GM12878 (cell line): ENCODE data around the gene PCED1B. TPM values are rescaled to one million over a fixed set of nuclear protein-coding genes. Genes with fewer than 3 reads are reported as not detected.

Source experiments
- CREB1 ChIP-seq: IDR thresholded peaks from 2 replicates; pipeline ENCODE4 v1.6.1; 2012; ENCODE audit warnings: low read depth, mild to moderate bottlenecking, inconsistent platforms
- KLF5 ChIP-seq: fragments of 450-650 bp; IDR thresholded peaks from 2 replicates; pipeline ENCODE4 v1.6.1; 2014; ENCODE audit warnings: mild to moderate bottlenecking; ENCODE audit not compliant: partially characterized antibody
- LARP7 ChIP-seq: fragments of 450-650 bp; IDR thresholded peaks from 2 replicates; pipeline ENCODE4 v1.6.1; 2017; ENCODE audit warnings: mild to moderate bottlenecking
- NRF1 ChIP-seq: conservative IDR thresholded peaks from 2 replicates; pipeline ENCODE4 v1.6.1; 2011; ENCODE audit warnings: mild to moderate bottlenecking, low read depth, low read length, improper control_type of control experiment
- POU2F2 ChIP-seq: IDR thresholded peaks from 3 replicates; pipeline ENCODE4 v1.6.1; 2011; ENCODE audit warnings: low read depth, mild to moderate bottlenecking, low read length, borderline replicate concordance
- PRDM15 ChIP-seq: fragments of 450-650 bp; formaldehyde crosslinking; IDR thresholded peaks from 2 replicates; pipeline ENCODE4 v1.4.0; 2020; ENCODE audit warnings: mild to moderate bottlenecking, moderate library complexity
- RBBP5 ChIP-seq: fragments of 200-600 bp; sonication (generic); conservative IDR thresholded peaks from 2 replicates; pipeline ENCODE4 v1.6.1; 2016
- RUNX3 ChIP-seq: IDR thresholded peaks from 2 replicates; pipeline ENCODE4 v1.6.1; 2012; ENCODE audit warnings: low read length, inconsistent platforms
- SIN3A ChIP-seq: IDR thresholded peaks from 2 replicates; pipeline ENCODE4 v1.6.1; 2012; ENCODE audit warnings: low read depth, low read length, improper control_type of control experiment
- SPI1 ChIP-seq: IDR thresholded peaks from 2 replicates; pipeline ENCODE4 v1.6.1; 2011; ENCODE audit warnings: low read depth, mild to moderate bottlenecking, low read length, moderate library complexity, borderline replicate concordance; ENCODE audit not compliant: insufficient read depth
- USF2 ChIP-seq: IDR thresholded peaks from 2 replicates; pipeline ENCODE4 v1.6.1; 2011; ENCODE audit warnings: low read depth, low read length, improper control_type of control experiment, borderline replicate concordance
- polyA plus RNA-seq, 11 experiments: library from polyadenylated mRNA; depleted of rRNA in 4 of 11; unstranded in 6 of 11; stranded (reverse) in 5 of 11; fragments of >200 nt; fragmentation: Nextera tagmentation in 4 of 11; fragmentation: Illumina TruSeq in 1 of 11; extraction: Ambion mirVana in 4 of 11; extraction: Trizol in 1 of 11; gene quantifications; 1 replicate in 1 of 11; 2 replicates in 10 of 11; pipeline versions ENCODE4 v1.2.1 to v1.2.3, GENCODE V29; 2011 to 2016; ENCODE audit warnings: inconsistent platforms in 2 of 11, missing spikeins in 2 of 11, low read depth in 1 of 11
- total RNA-seq, 4 experiments: library from RNA; depleted of rRNA in 3 of 4; stranded (reverse); fragments of >200 nt in 3 of 4; fragmentation: Illumina TruSeq in 1 of 4; extraction: Trizol in 1 of 4; gene quantifications; 2 replicates each; pipeline versions ENCODE4 v1.2.1 to v1.2.3, GENCODE V29; 2013 to 2021

The PCED1B gene
- total and polyA plus RNA-seq, 10 of the 15 experiments (the other 5 are each of a cell fraction or from before 2014, with no cell fraction given) = 0.80 to 8.8 (median 3.0) TPM

- TF ChIP-seq LARP7 = no peak
- TF ChIP-seq RBBP5 = no peak
- TF ChIP-seq PRDM15 = no peak
- TF ChIP-seq USF2 = no peak
- TF ChIP-seq RUNX3 = peak; percentile 61
- no peak for TF ChIP-seq CREB1
- peak; percentile 78; the same call in 2 of the 3 replicates for TF ChIP-seq POU2F2
- TF ChIP-seq KLF5 = no peak
- no peak for TF ChIP-seq SIN3A
- peak; percentile 63 for TF ChIP-seq SPI1
- TF ChIP-seq NRF1 = no peak
Observed at GRCh38 chr12:47268501-47269454, 189.4 kb downstream of the PCED1B start (continued).
